ENCODE data around the gene ACADS.
"Not testable (repeated sequence)": the region's sequence is repeated elsewhere in the genome, so short reads cannot be mapped to it uniquely, and the experiment has no call there.

ACADS gene

DNA sequence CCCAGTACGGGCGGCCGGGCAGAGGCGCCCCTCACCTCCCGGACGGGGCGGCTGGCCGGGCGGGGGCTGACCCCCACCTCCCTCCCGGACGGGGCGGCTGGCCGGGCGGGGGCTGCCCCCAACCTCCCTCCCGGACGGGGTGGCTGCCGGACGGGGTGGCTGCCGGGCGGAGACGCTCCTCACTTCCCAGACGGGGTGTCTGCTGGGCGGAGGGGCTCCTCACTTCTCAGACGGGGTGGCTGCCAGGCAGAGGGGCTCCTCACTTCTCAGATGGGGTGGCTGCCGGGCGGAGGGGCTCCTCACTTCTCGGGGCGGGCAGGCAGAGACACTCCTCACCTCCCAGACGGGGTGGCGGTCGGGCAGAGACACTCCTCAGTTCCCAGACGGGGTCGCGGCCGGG is 6.6 kb downstream of the ACADS start:
- not testable (repeated sequence) for DNase-seq

DNA sequence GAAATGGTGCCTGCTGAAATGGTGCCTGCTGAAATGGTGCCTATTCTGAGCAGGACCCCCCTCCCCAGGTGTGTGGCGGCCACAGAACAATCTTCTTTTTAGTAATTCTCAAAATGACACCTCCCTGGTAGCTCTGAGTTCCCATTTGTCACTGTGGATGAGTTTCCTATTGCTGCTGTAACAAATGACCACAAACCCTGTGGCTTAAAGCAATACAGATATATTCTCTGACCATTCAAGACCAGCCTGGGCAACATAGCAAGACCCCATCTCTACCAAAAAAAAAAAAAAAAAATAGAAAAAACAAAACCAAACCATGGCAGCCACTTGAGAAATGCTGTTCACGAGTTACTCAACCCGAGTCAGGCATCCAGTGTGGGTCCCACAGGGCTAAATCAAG is 7.9 kb downstream of the ACADS start:
- DNase-seq = no peak

DNA sequence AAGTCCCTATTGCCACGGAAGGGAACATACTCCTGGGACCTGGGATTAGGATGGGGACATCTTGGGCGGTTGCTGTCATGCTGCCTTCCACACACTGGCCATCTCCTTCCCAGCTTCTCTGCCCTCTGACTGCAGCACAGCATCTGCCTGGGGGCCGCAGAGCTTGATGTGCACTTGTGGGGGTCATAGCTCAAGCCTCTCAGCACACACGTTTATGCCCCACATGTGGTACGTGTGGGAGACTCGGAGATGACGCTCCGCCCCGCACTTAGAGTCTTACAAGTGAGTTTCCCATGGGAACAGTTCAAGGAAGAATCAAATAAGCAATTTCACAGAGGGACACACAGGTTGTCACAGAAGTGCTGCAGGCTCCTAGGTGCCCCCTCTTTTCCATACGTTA is 8.6 kb downstream of the ACADS start:
- DNase-seq = no peak

DNA sequence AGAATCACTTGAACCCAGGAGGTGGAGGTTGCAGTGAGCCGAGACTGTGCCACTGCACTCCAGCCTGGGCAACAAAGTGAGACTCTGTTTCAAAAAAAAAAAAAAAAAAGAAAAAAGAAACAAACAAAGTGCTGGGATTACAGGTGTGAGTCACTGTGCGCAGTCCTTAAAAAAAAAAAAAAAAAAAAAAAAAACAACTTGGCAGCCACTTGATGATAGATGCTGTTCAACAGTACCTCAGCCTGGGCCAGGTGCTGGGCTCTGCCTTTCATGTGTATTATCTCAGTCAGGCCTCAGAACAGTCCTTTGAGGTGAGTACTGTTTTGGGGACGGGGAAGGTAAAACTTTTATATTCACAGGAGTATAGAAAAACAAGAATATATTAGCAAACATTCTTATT is 9.6 kb downstream of the ACADS start:
- no peak for DNase-seq

DNA sequence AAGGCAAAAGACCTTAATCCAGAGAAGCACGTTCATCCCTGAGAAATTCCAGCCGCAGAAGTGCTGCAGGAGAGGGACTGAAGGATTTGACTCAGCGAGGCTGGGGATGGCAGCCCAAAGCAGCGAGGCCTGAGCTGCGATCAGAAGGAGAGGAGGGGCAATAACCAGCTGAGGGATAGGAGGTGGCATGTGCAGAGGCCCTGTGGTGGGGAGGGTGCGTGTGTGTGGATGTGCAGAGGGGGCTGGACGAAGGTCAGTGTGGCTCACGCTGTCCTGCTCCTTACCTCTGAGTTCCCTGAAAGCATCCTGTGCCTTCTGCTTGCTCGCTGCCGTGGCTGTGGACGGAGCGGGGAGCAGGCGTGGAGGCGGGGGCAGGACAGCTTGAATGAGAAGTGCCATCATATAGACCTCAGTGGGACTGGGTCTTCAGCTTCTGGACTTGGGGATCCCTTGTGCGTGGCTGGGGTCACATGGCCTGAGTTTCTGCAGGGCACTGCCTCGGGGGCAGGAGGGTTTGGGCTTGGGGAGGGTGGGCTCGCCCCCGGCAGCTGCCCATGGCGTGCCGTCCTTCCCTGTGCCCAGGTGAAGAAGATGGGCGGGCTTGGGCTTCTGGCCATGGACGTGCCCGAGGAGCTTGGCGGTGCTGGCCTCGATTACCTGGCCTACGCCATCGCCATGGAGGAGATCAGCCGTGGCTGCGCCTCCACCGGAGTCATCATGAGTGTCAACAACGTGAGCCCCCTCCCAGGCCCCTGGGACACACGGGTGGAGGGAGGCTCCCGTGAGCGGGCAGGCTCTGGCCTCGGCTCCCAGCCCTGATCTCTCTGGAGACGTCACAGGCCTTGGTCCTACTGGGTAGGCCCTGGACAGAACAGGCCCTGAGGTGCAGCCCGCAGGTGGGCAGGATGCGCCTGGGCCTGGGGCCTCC is 11.0 kb downstream of the ACADS start:
- DNase-seq = no peak

DNA sequence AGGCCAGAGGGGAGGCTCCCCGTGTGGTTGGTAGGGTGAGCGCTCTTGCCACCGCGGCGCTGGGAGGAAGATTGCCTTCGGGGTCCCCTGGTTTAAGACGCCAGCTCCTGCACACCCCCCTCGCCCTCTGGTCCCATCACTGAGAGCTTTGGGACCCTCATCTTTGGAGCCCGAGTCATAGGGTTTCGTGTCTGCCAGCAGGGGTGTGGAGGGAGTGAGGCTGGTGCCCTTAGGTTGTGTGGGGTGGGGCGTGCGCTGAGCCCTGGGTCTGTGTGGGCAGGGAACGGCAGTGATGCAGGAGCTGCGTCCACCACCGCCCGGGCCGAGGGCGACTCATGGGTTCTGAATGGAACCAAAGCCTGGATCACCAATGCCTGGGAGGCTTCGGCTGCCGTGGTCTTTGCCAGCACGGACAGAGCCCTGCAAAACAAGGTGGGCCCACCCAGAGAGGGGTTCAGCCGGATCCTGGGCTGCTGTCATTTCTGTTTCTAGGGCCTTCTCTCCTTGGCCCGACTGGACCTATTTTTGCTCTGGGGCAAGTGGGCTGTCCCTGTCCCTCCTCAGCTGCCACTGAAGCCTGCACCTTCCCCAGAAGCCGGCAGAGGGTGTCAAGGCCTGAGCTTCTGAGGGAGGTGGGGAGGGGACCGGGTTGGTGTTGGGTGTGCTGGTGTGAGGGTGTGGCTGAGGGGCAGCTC is 12.1 kb downstream of the ACADS start:
- no peak for DNase-seq

DNA sequence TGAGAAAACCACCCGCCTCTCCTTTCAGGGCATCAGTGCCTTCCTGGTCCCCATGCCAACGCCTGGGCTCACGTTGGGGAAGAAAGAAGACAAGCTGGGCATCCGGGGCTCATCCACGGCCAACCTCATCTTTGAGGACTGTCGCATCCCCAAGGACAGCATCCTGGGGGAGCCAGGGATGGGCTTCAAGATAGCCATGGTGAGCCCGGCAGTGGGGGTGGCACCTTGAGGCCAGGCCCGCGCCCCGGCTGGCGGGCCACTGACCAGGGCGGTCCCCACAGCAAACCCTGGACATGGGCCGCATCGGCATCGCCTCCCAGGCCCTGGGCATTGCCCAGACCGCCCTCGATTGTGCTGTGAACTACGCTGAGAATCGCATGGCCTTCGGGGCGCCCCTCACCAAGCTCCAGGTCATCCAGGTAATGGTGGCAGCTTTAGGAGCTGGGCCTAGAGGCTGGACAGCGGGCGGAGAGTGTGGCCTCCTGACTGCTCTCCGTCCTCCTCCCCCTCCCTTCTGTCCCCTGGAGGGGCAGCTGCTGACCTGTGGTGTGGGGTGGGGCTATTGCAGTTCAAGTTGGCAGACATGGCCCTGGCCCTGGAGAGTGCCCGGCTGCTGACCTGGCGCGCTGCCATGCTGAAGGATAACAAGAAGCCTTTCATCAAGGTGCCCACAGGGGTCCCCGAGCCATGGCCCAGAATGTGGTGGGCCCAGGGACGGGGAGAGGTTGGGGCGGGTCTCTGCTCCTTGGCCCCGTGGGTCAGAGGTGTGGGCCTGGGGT is 12.8 kb downstream of the ACADS start:
- no peak for DNase-seq

DNA sequence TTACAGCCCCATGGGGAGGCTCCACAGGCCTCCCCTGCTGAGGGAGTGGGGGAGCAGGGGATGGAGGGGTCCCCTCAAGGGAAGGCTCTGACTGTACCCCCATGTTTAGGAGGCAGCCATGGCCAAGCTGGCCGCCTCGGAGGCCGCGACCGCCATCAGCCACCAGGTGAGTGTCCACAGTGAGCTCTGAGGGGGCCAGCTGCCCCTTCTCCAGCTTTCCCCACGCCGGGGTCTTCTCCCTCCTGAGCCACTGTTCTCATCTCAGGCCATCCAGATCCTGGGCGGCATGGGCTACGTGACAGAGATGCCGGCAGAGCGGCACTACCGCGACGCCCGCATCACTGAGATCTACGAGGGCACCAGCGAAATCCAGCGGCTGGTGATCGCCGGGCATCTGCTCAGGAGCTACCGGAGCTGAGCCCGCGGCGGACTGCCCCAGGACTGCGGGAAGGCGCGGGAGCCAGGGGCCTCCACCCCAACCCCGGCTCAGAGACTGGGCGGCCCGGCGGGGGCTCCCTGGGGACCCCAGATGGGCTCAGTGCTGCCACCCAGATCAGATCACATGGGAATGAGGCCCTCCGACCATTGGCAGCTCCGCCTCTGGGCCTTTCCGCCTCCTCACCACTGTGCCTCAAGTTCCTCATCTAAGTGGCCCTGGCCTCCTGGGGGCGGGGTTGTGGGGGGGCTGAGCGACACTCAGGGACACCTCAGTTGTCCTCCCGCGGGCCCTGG is 13.6 kb downstream of the ACADS start:
- no peak for DNase-seq

DNA sequence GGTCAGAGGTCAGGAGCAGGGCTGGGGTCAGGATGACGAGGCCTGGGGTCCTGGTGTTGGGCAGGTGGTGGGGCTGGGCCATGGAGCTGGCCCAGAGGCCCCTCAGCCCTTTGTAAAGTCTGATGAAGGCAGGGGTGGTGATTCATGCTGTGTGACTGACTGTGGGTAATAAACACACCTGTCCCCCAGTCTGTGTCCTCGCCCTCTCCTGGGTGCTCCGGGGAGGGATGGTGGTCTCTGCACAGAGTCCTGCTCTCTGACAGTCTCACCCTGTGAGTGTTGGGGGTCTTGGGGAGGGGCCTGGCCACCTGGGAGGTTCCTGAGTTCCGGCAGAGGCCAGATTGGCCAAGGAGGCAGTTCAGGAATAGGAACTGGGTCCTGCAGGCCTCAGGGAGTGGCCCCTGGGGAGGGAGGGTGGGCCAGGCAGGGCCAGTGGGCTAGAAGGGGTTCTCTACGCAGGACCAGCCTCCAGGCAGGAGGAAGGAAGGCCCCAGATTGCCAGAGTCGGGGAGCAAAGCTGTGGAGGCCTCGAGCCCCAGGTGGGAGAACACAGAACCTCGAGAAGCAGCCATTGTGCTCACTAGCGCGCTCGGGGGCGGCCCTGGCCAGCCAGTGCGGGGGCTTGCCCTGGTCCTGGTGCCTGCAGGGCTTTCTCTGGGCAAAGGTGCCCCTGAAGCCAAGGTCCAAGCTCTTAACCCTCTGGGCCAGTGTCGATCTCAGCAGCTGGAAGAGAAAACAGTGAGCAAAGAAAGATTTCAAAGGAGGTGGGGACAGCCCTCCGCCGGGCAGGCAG is 14.4 kb downstream of the ACADS start:
- no peak for DNase-seq

DNA sequence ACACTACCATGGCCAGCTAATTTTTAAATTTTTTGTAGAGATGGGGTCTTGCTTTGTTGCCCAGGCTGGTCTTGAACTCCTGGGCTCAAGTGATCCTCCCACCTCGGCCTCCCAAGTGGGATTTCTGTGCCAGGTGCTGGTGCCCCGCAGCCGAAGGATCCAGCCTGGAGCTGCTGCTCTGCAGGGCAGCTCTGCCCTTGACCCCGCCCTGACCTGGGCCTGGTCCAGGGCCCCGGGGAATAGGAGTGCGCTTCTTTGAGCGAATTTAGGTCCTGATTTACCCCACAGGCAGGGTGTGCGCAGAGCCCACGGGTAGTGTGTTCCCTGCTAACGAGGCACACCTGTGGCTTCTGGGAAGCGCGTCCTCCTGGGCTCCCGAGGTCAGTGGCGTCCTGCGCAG is 15.2 kb downstream of the ACADS start:
- DNase-seq = no peak

DNA sequence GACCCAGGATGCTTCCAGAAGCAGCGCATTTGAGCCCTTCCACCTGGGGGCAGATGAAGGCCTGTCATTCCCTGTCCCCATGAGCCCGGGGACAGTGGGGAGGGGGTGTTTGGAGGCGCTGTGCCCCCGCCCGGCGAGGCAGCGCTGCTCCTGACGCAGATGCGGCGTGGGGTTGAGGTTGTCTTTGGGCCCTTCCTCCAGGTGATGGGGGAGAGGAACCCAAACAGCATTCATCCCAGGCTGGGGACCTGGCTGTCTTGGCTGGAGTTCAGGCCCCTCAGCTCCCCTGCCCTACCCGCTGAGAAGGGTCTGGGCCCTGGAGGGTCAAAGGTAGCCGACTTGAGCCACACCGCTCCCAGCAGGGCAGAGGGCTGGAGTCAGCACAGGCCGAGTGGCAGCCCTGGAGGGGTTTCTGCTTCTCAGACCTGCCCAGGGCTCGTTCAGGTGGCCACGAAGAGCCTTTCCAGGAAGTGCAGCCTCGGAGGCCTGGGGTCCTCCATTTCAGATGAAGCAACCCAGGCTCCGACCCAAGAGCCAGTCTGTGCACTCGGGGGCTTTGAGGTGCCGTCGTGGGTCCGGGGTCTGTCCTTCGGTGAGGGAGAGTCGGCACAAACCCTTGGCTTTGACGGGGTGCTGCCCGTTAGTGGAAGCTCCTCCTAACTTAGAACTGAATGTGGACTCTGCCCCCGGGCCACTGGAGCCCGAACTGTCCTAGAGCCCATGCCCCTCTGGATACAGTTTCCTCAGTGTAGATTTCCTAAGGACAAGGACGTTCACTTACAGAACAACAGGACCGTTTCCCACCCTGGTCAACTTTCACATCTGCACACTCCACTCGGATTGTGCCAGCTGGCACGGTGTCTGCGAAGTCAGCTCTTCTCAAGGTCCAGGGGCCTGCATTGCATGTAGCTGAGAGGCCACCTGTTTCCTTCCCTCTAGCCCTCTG is 16.1 kb downstream of the ACADS start:
- DNase-seq = no peak

DNA sequence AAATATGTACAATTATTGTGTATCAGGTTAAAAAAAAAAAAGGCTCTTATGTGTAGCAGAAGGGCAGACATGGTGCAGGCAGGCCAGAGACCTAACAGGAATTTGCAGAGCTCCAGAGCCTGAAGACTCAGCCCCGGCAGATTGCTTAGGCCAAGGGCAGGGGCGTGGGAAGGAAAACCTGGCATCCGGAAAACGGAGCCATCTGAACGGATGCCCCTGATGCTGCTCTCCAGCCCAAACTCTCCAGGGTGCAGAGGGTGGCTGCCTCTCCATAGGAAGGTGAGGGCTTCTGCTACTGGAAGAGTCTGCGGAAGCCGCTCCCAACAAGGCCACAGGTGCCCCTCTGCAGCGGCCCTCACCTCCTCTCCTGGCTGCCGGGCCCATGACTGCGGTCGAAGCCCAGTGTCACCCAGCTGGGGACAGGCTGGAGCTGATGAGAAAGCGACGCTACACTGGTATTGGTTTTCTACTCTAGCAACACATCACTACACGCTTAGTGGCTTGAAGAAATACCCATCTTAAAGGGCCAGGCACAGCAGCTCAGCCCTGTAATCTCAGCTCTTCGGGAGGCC is 19.4 kb downstream of the ACADS start:
- DNase-seq = no peak

DNA sequence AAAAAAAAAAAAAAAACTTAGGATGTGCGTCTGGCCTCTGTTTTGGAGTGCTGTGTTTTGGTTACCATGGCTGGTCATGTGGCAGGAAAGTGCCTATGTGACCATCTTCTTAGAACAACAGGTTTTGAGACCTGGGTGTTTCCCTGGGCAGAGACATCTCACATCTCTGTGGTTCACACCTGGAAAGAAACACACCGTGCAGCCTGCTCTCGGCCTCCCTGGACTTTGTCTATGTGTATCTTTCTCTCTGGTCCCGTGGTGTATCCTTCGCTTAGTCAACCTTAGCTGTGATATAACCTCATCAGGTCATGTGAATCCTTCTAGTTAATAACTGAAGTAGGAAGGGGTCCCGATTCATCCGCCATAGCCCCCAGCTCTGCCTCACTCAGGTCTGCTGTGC is 22.6 kb downstream of the ACADS start:
- DNase-seq = no peak

DNA sequence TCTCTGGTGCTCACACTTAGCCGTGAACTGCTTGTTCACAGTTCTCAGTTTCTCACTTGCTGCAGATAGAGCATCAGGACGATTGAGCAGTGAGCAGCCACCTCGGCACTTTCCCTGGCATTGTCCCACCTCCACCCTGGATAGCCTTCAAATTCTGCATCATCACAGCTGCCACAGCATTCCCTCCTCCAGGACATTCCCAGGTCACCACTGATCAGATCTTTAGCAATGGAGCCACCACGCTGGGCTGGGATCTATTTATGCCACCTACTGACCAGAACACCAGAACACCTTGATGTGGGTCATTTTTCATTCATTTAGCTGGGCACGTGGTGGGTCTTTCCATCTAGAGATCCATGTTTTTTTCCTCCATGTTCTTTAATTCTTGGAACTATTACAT is 23.6 kb downstream of the ACADS start:
- DNase-seq = no peak

DNA sequence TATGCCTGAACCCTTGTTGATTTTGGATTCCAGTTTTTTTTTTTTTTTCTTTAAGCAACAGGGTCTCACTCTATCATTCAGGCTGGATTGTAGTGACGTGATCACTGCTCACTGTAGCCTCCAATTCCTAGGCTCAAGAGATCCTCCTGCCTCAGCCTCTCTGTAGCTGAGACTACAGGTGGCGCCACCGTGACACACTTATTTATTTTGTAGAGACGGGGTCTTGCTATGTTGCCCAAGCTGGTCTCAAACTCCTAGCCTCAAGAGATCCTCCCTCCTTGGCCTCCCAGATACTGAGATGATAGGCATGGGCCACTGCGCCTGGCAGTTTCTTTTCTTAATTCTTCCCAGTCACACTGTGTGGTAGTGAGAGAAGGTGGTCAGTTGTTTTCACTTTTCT is 25.2 kb downstream of the ACADS start:
- DNase-seq = no peak

DNA sequence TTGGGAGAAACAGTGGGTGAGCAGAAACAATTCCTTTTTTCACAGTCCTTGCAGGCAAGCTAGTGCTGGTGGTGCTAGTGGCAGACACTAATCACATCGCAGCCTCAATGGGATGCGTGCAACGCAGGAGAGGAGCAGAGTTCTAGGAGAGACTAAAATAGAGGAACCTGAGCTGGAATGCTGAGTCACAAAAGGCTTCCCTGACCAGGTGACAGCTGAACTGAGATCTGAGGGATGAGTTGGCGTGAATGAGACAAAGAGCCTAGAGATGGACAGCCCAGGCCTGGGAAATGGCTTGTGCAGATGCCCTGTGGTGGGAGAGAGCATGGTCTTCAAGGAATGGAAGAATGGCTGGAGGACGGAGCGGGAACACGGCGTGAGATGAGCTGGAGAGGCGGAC is 25.8 kb downstream of the ACADS start:
- DNase-seq = no peak

DNA sequence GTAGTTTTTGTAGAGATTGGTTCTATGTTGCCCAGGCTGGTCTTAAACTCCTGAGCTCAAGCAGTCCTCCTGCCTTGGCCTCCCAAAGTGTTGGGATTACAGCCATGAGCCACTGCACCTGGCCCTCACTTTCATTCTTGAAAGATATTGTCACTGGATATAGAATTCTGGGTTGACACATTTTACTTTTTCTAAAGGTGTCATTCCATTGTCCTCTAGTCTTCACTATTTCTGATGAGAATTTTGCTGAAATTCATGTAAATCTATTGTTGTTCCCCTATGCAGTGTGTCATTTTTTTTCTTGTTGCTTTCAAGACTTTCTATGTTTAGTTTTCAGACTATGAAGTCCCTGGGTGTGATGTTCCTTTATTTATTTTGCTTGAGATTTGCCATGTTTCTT is 29.2 kb downstream of the ACADS start:
- no peak for DNase-seq

DNA sequence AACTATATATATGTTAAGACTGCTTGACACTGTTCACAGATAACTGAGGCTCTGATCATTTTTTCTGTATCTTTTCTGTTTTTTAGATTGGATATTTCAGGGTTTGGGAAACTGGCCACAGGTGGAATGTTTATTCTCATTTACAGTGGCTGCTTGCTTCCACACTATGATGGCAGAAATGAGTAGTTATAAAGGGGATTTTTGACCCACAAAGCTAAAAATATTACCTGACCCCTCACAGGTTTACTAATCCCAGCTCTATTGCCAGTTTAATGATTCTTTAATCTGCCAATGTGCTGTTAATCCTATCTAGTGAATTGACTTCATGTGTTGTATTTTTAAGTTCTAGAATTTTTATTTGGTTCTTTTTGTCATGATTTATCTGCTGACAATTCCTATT is 29.6 kb downstream of the ACADS start:
- no peak for DNase-seq

DNA sequence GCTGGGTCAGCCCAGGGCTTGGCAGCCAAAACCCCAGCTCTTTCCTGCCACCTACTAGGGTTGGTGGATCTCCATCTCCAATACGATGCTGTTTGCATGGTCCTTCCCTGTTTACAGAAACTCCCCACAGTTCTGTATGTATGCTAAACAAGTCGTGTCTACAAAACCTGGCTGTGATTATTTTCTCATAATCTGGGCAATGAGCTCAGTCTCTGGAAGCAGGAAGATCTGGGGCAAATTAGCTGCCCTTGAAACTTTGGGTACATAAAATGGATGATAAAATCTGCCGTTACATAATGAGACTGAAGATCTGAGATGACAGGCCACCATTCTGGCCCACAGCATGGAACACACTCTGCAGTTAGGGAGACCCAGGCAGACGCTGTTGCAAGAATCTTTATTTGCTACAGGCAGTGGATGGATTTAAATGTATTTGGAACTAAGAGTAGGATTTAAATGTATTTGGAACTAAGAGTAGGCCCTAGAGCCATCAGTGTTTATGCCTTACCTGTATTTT is 31.7 kb downstream of the ACADS start:
- no peak for DNase-seq

DNA sequence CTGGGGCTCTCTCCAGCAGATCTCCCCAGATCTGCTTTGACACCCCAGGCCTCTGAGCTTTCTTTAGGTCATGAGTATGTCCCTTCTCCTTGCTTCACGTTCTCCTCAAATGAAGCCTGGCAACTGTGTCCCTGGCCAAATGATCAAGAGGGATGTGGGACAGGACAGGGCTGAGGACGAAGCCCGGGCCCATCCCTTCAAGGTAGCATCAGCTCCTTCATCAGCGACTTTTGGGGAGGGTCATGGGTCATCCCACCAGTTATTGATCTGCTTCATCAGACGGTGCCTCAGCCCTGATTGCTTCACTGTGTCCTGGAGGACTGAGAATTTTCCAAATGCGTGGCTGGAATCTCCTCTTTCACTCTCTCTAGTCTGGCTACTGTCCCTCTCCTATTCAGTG is 32.3 kb downstream of the ACADS start:
- DNase-seq = no peak

Data from CD4-positive, alpha-beta T cell treated with Interleukin-6 for 4 hours (primary cell).